Right lobe of liver (tissue), 4 donors: ENCODE measurements around the gene RASGRF2.

Experiments
- POLR2A ChIP-seq: fragments of 450-650 bp; IDR thresholded peaks from one replicate; pipeline ENCODE4 v1.6.1; 2017; ENCODE audit warnings: antibody characterized with exemption, mild to moderate bottlenecking
- TF ChIP-seq, protein P1 (sequence below), 4 donors: fragments of 200-600 bp in 3 of 4; fragments of 450-650 bp in 1 of 4; IDR thresholded peaks; one replicate each; pipeline versions ENCODE4 v1.5.1 to v1.8.0; 2016 to 2022; ENCODE audit warnings: antibody characterized with exemption in 4 of 4, mild to moderate bottlenecking in 2 of 4
- donor health status: DM: no; HTN: no; CAD: no.
- donor health status: DM: no; HTN: no; CAD: no.
- donor health status: DM: no; HTN: yes; CAD: no.

DNA sequence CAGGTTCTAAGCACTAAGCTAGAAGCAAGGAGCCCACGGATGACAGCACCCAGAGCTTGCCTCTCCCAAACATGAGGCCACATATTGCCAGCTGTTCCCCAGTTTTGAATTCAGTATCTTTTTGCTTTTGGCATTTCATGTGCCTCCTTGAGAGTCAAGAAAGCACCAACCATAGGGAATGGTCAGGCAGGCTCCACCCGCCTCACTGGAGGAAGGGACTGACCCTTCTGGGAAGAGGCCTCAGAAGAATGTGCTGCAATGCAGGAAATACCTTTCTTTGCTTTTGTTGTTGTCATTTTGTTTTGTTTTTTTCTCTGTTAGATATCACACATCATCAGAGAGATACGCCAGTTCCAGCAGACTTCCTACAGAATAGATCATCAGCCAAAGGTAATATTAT lies 259.2 kb downstream of the RASGRF2 start:
- TF ChIP-seq, protein P1, sequence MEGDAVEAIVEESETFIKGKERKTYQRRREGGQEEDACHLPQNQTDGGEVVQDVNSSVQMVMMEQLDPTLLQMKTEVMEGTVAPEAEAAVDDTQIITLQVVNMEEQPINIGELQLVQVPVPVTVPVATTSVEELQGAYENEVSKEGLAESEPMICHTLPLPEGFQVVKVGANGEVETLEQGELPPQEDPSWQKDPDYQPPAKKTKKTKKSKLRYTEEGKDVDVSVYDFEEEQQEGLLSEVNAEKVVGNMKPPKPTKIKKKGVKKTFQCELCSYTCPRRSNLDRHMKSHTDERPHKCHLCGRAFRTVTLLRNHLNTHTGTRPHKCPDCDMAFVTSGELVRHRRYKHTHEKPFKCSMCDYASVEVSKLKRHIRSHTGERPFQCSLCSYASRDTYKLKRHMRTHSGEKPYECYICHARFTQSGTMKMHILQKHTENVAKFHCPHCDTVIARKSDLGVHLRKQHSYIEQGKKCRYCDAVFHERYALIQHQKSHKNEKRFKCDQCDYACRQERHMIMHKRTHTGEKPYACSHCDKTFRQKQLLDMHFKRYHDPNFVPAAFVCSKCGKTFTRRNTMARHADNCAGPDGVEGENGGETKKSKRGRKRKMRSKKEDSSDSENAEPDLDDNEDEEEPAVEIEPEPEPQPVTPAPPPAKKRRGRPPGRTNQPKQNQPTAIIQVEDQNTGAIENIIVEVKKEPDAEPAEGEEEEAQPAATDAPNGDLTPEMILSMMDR (IDR thresholded peaks at IDR 0.05): no peak
- no peak for TF ChIP-seq POLR2A
